Measurements from ENCODE around the gene SPATA20. TPM values are rescaled to one million over a fixed set of nuclear protein-coding genes. Genes with fewer than 3 reads are reported as not detected.

SPATA20 gene
- total and polyA plus RNA-seq, 12 donors = 12.6 to 88.4 (median 63.3) TPM

DNA sequence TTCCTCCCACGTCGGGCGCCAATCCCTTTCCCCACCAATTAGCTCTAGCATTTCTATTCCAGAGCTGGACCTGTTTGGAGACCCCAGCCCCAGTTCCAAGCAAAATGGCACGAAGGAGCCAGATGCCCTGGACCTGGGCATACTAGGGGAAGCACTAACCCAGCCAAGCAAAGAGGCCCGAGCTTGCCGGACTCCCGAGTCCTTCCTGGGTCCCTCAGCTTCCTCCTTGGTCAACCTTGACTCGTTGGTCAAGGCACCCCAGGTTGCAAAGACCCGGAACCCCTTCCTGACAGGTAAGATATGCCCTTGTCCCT, 5.6 kb upstream of the SPATA20 start:
- H3K36me3 ChIP-seq = peaks cover 0 to 9% (median 0%) of the 10 kb centered on the region in 9 donors
- H3K27ac ChIP-seq = peak overlapping the region in 9 of 10 donors; percentile 50 to 88 (median 75)
- peaks cover 2 to 24% (median 19%) of the 10 kb centered on the region in 9 donors for H3K4me1 ChIP-seq
- peak overlapping the region in 9 of 10 donors; percentile 38 to 87 (median 65) for H3K4me3 ChIP-seq
- peak in 1 of 8 donors; percentile 2 for ATAC-seq
- no peaks in the 10 kb centered on the region for H3K9me3 ChIP-seq
- WGBS, 2 donors = 58 to 76% methylated on average over 9 of the region's 9 CpGs
- TF ChIP-seq, protein P1, sequence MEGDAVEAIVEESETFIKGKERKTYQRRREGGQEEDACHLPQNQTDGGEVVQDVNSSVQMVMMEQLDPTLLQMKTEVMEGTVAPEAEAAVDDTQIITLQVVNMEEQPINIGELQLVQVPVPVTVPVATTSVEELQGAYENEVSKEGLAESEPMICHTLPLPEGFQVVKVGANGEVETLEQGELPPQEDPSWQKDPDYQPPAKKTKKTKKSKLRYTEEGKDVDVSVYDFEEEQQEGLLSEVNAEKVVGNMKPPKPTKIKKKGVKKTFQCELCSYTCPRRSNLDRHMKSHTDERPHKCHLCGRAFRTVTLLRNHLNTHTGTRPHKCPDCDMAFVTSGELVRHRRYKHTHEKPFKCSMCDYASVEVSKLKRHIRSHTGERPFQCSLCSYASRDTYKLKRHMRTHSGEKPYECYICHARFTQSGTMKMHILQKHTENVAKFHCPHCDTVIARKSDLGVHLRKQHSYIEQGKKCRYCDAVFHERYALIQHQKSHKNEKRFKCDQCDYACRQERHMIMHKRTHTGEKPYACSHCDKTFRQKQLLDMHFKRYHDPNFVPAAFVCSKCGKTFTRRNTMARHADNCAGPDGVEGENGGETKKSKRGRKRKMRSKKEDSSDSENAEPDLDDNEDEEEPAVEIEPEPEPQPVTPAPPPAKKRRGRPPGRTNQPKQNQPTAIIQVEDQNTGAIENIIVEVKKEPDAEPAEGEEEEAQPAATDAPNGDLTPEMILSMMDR (IDR thresholded peaks at IDR 0.05) = no peak
- intact Hi-C loops (cut with DNase I) = loop anchor here in 5 of 10 donors (2.0 to 10.0 kb wide), 3 partner anchors 59 to 413 kb away; no protein-coding TSS in a partner anchor
- H3K27me3 ChIP-seq = no peaks in the 10 kb centered on the region
- DNase-seq = no peak

DNA sequence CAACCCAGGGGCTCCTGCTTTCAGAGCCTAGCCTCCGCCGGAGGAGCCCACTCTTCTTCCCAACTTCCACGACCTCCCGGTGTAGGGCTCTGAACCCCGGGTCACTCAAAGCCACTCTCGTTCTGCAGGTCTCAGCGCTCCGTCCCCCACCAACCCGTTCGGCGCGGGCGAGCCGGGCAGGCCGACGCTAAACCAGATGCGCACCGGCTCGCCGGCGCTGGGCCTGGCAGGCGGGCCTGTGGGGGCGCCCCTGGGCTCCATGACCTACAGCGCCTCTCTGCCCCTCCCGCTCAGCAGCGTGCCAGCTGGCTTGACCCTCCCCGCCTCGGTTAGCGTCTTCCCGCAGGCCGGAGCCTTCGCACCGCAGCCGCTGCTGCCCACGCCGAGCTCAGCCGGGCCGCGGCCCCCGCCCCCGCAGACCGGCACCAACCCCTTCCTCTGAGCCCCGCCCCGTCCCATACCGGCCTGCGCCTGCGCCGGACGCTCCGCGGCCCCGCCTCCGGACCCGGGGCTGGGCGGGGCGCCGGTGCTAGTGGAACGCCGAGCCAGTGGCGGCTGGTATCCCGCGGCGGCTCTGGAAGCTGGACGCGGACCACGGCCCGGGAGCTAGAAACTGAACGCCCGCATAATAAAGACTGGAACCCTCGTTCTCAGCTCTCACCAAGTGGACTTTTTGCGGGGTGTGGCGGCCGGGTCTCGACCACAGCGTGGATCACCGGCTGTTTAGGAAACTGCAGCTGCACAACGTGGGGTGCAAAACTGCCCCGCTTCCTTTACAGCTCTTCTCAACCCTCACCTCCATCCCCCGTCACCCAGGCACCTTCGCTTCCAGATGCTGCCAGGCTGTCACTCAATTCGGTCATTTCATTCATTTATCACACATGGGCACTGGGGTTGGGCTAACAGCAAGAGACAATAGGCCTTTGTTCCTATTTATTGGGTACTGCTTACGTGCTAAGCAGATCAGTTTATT, 5.0 kb upstream of the SPATA20 start:
- Histone ChIP-seq H3K36me3 (peaks cover 0 to 4% (median 0%) of the 10 kb centered on the region in 9 donors), H3K9me3 (no peaks in the 10 kb centered on the region), H3K27ac (peak overlapping the region in 9 of 10 donors; percentile 50 to 88 (median 75)), H3K4me1 (peaks cover 2 to 29% (median 23%) of the 10 kb centered on the region in 9 donors), H3K27me3 (no peaks in the 10 kb centered on the region), H3K4me3 (peak overlapping the region; percentile 38 to 87 (median 61))
- peak; percentile 84 to 92 for DNase-seq
- peak; percentile 88 to 94 (median 91) for ATAC-seq
- intact Hi-C loops (cut with DNase I) = loop anchor here in 8 of 10 donors (2.0 to 10.0 kb wide), 4 partner anchors 59 to 413 kb away; no protein-coding TSS in a partner anchor
- 3% methylated on average over 81 to 82 of the region's 82 CpGs for WGBS, 2 donors
- TF ChIP-seq, protein P1 (IDR thresholded peaks at IDR 0.05) = peak in 5 of 9 donors; percentile 18 to 45 (median 36)

DNA sequence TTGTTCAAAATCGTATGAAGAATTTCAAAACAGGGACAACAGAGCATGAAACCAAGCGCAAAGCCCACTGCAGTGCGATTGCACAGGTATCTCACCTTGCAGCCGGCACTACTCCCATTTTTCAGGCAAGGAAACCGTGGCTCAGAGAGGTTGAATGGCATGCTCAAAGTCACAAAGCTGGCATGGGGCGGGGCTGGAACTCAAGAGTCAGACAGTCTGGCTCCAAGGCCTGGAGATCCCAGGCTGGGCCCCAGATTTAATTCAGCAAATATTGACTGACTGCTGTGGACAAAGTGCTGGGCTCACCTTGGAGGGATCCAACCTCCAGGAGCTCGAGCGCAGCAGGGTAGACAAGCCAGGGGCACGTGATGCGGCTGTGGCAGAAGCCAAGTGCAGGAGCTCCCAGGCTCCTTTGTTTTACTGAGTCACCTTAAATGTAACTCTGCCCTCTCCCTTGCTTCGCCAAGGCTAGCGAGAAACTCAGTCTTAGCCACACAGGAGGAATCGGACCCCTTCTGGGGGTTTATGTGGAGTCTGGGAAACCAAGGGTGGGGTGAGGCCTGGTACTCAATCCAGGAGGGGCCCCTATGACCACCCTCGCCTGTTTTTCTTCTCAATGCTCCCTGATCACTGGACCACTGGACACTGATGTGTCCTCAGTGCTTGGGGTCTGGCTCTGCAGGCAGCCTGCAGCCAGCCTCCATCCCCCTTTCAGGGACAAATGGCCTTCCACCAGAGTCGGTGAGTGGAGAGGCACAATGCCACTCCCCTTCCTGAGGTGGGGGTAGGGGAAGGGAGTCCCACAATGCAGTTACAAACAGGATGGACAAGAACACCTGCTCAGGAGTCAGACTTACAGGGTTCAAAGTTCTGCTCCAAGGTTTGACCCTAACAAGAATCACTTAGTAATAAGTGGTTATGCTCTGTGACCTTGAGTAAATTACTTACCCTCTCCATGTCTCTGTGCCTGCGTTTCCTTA, 3.9 kb upstream of the SPATA20 start:
- peak overlapping the region in 6 of 10 donors; percentile 50 to 88 (median 79) for H3K27ac ChIP-seq
- intact Hi-C loops (cut with DNase I) = loop anchor here in 8 of 10 donors (2.0 to 10.0 kb wide), 3 partner anchors 60 to 412 kb away; no protein-coding TSS in a partner anchor
- no peaks in the 10 kb centered on the region for H3K27me3 ChIP-seq
- 78 to 83% methylated on average over 16 of the region's 16 CpGs for WGBS, 2 donors
- peak overlapping the region in 3 of 10 donors; percentile 38 to 87 (median 65) for H3K4me3 ChIP-seq
- H3K4me1 ChIP-seq = peaks cover 2 to 39% (median 30%) of the 10 kb centered on the region in 9 donors
- DNase-seq (peak in 1 of 2 donors; percentile 31), ATAC-seq (peak in 3 of 8 donors; percentile 4 to 25 (median 19))
- TF ChIP-seq, protein P1 (IDR thresholded peaks at IDR 0.05) = no peak
- H3K36me3 ChIP-seq = peaks cover 0 to 4% (median 0%) of the 10 kb centered on the region in 9 donors
- no peaks in the 10 kb centered on the region for H3K9me3 ChIP-seq

Measured in heart right ventricle (tissue), 16 donors.